Activated B cell treated with CpG ODN at 0.5 μM for 24 hours (primary cell): ENCODE results near the gene TSPAN15. TPM values are rescaled to one million over a fixed set of nuclear protein-coding genes. Genes with fewer than 3 reads are reported as not detected.

Source experiments
- ATAC-seq: fragments of 200-7000 bp; cut with Tn5 transposase; one replicate; pipeline ENCODE4 v1.10.0; 2021; ENCODE audit warnings: low read depth, mild to moderate bottlenecking, moderate library complexity
- CTCF ChIA-PET: fragments of 350-600 bp; sonication (Branson Sonifier 250); formaldehyde crosslinking; loops from one replicate; lab custom pipeline; 2021; ENCODE audit warnings: antibody characterized with exemption; lab: Charles Lee
- POLR2A ChIA-PET: fragments of 350-600 bp; sonication (Branson Sonifier 250); formaldehyde crosslinking; loops from one replicate; lab custom pipeline; 2021; ENCODE audit warnings: antibody characterized with exemption; lab: Charles Lee
- DNase-seq: peaks from one replicate; pipeline ENCODE4 v3.0.0; 2022
- H3K27ac Mint-ChIP-seq: one replicate; pipeline ENCODE4 v1.8.0; 2020; ENCODE audit warnings: mixed read lengths
- H3K27me3 Mint-ChIP-seq: one replicate; pipeline ENCODE4 v1.8.0; 2021; ENCODE audit warnings: mixed read lengths
- H3K36me3 Mint-ChIP-seq: one replicate; pipeline ENCODE4 v1.8.0; 2021; ENCODE audit warnings: low read depth, mixed read lengths
- H3K4me1 Mint-ChIP-seq: one replicate; pipeline ENCODE4 v1.8.0; 2021; ENCODE audit warnings: mixed read lengths
- H3K4me3 Mint-ChIP-seq: one replicate; pipeline ENCODE4 v1.8.0; 2020; ENCODE audit warnings: mild to moderate bottlenecking, mixed read lengths
- H3K9me3 Mint-ChIP-seq: one replicate; pipeline ENCODE4 v1.8.0; 2020; ENCODE audit warnings: mixed read lengths
- CTCF ChIP-seq: fragments of 200-600 bp; IDR thresholded peaks from one replicate; pipeline ENCODE4 v1.8.0; 2022; ENCODE audit warnings: antibody characterized with exemption, mild to moderate bottlenecking
- intact Hi-C: fragments of 100-400 bp; cut with micrococcal nuclease; formaldehyde crosslinking; loops from one replicate; pipeline ENCODE4 v1.15.1; 2024
- total RNA-seq: library from RNA; stranded (reverse); gene quantifications from 2 replicates; pipeline ENCODE4 v1.2.3, GENCODE V29; 2022

Gene TSPAN15
- total RNA-seq, 1 donor from 2014 or later: 0.35 TPM

GRCh38 chr10:69505636-69506318 is 54.5 kb downstream of the TSPAN15 start:
- POLR2A ChIA-PET: no interaction called here
- CTCF ChIA-PET: no interaction called here
- H3K9me3 Mint-ChIP-seq: no peaks in the 10 kb centered on the region
- TF ChIP-seq CTCF: no peak
- H3K4me3 Mint-ChIP-seq: no peak overlapping the region
- peaks cover 5% of the 10 kb centered on the region for H3K4me1 Mint-ChIP-seq
- peaks cover 8% of the 10 kb centered on the region for H3K27me3 Mint-ChIP-seq
- H3K36me3 Mint-ChIP-seq: no peaks in the 10 kb centered on the region
- ATAC-seq (no peak), DNase-seq (no peak)
- intact Hi-C loops: loop anchor here (5.0 kb wide), 2 partner anchors 408 to 498 kb away; no protein-coding TSS in a partner anchor
- no peak overlapping the region for H3K27ac Mint-ChIP-seq

GRCh38 chr10:69506487-69506833 is 55.2 kb downstream of the TSPAN15 start:
- intact Hi-C loops: loop anchor here (5.0 kb wide), 2 partner anchors 409 to 499 kb away; no protein-coding TSS in a partner anchor
- ATAC-seq (no peak), DNase-seq (no peak)
- peaks cover 14% of the 10 kb centered on the region for H3K27me3 Mint-ChIP-seq
- no peaks in the 10 kb centered on the region for H3K36me3 Mint-ChIP-seq
- H3K4me1 Mint-ChIP-seq: peaks cover 5% of the 10 kb centered on the region
- TF ChIP-seq CTCF: no peak
- no peak overlapping the region for H3K27ac Mint-ChIP-seq
- ChIA-PET CTCF (no interaction called here), POLR2A (no interaction called here)
- no peaks in the 10 kb centered on the region for H3K9me3 Mint-ChIP-seq
- no peak overlapping the region for H3K4me3 Mint-ChIP-seq

GRCh38 chr10:69506834-69507713 is 55.8 kb downstream of the TSPAN15 start:
- CTCF ChIA-PET: interaction anchor here (1.0 to 2.9 kb wide), 4 partner anchors 83 to 502 kb away, joined by 3 to 20 read pairs (median 3); no protein-coding TSS in a partner anchor
- Mint-ChIP-seq H3K4me3 (peak overlapping the region; percentile 59), H3K36me3 (no peaks in the 10 kb centered on the region), H3K4me1 (peaks cover 5% of the 10 kb centered on the region), H3K27ac (no peak overlapping the region), H3K27me3 (peaks cover 18% of the 10 kb centered on the region), H3K9me3 (no peaks in the 10 kb centered on the region)
- intact Hi-C loops: loop anchor here (1.0 to 5.0 kb wide), 4 partner anchors 80 to 500 kb away; no protein-coding TSS in a partner anchor
- ATAC-seq (no peak), DNase-seq (no peak)
- POLR2A ChIA-PET: interaction anchor here (0.7 kb wide), 1 partner anchor 182 kb away, joined by 5 read pairs; no protein-coding TSS in a partner anchor
- no peak for TF ChIP-seq CTCF

GRCh38 chr10:69508738-69509340 is 57.6 kb downstream of the TSPAN15 start:
- intact Hi-C loops: loop anchor here (1.0 to 5.0 kb wide), 4 partner anchors 101 to 502 kb away; no protein-coding TSS in a partner anchor
- Mint-ChIP-seq H3K4me1 (peaks cover 5% of the 10 kb centered on the region), H3K27ac (no peak overlapping the region), H3K27me3 (peaks cover 20% of the 10 kb centered on the region), H3K36me3 (no peaks in the 10 kb centered on the region), H3K9me3 (no peaks in the 10 kb centered on the region), H3K4me3 (no peak overlapping the region)
- ChIA-PET POLR2A (no interaction called here), CTCF (interaction anchor here (1.5 to 2.9 kb wide), 2 partner anchors 98 to 101 kb away, joined by 4 to 20 read pairs; no protein-coding TSS in a partner anchor)
- ATAC-seq (no peak), DNase-seq (no peak)
- no peak for TF ChIP-seq CTCF
